Measurements from ENCODE around the gene SURF1.

The SURF1 gene

GRCh38 chr9:133360400-133361393, 4.4 kb upstream of the SURF1 start:
- no peak for DNase-seq

- no peak for DNase-seq
Observed at GRCh38 chr9:133359399-133360175, 3.3 kb upstream of the SURF1 start.

- DNase-seq: no peak
Observed at GRCh38 chr9:133357656-133358055, 1.4 kb upstream of the SURF1 start.

GRCh38 chr9:133355881-133356357, 368 bp downstream of the SURF1 start:
- no peak for DNase-seq

GRCh38 chr9:133354766-133355165, 1.5 kb downstream of the SURF1 start:
- no peak for DNase-seq

- DNase-seq: no peak
Observed at GRCh38 chr9:133353548-133353947, 2.7 kb downstream of the SURF1 start.

- DNase-seq: peak; percentile 38
Observed at GRCh38 chr9:133352635-133353340, 3.5 kb downstream of the SURF1 start.

GRCh38 chr9:133351908-133352634, 4.2 kb downstream of the SURF1 start:
- DNase-seq: peak; percentile 71

GRCh38 chr9:133351526-133351907, 4.8 kb downstream of the SURF1 start:
- no peak for DNase-seq

GRCh38 chr9:133349965-133350616, 6.2 kb downstream of the SURF1 start:
- DNase-seq: peak; percentile 49

GRCh38 chr9:133348718-133349573, 7.3 kb downstream of the SURF1 start:
- no peak for DNase-seq

GRCh38 chr9:133347985-133348717, 8.1 kb downstream of the SURF1 start, which contains the start of the genes MED22 and RPL7A:
Gene MED22 (minus strand): TSS chr9:133348131. CDS start chr9:133346662, 1,469 bp downstream.
Gene RPL7A (plus strand): TSS chr9:133348218. CDS start chr9:133348244, 26 bp downstream.
- DNase-seq: peak; percentile 95

GRCh38 chr9:133347515-133347984, 8.7 kb downstream of the SURF1 start:
- peak; percentile 59 for DNase-seq

- no peak for DNase-seq
Observed at GRCh38 chr9:133346021-133346785, 10.1 kb downstream of the SURF1 start.

GRCh38 chr9:133345596-133345995, 10.7 kb downstream of the SURF1 start:
- no peak for DNase-seq

- no peak for DNase-seq
Observed at GRCh38 chr9:133344979-133345378, 11.3 kb downstream of the SURF1 start.

- no peak for DNase-seq
Observed at GRCh38 chr9:133344071-133344470, 12.2 kb downstream of the SURF1 start.

GRCh38 chr9:133342570-133342969, 13.7 kb downstream of the SURF1 start:
- DNase-seq: no peak

- DNase-seq: no peak
Observed at GRCh38 chr9:133342069-133342406, 14.2 kb downstream of the SURF1 start.
